HepG2 (cell line): ENCODE measurements around the gene CA9. TPM values are rescaled to one million over a fixed set of nuclear protein-coding genes. Genes with fewer than 3 reads are reported as not detected.

ENCODE experiments used
- ATF7 ChIP-seq, 2 experiments: fragments of 450-650 bp in 1 of 2; sonication (generic) in 1 of 2; formaldehyde crosslinking in 1 of 2; IDR thresholded peaks; 2 replicates each; pipeline versions ENCODE4 v1.4.0 to v1.6.1; 2016 to 2020; ENCODE audit warnings: antibody characterized with exemption in 1 of 2, mild to moderate bottlenecking in 1 of 2, missing genetic modification reagents in 1 of 2
- CBX1 ChIP-seq: IDR thresholded peaks from one replicate; pipeline ENCODE4 v1.6.1; 2016; ENCODE audit warnings: antibody characterized with exemption, low read depth
- EHMT2 ChIP-seq: fragments of 200-600 bp; sonication (generic); IDR thresholded peaks from 2 replicates; pipeline ENCODE4 v1.7.0; 2017; ENCODE audit warnings: antibody characterized with exemption, low read depth, low read length, borderline replicate concordance
- ELF3 ChIP-seq: IDR thresholded peaks from 2 replicates; pipeline ENCODE4 v1.6.1; 2016; ENCODE audit warnings: missing genetic modification reagents, missing compliant biosample characterization
- FLYWCH1 ChIP-seq: sonication (generic); formaldehyde crosslinking; IDR thresholded peaks from 2 replicates; pipeline ENCODE4 v1.8.1; 2023; ENCODE audit warnings: mild to moderate bottlenecking, missing genetic modification reagents
- FOXA3 ChIP-seq: IDR thresholded peaks from 2 replicates; pipeline ENCODE4 v1.6.1; 2016; ENCODE audit warnings: missing genetic modification reagents, missing compliant biosample characterization
- HMGA1 ChIP-seq: sonication (generic); formaldehyde crosslinking; conservative IDR thresholded peaks from 2 replicates; pipeline ENCODE4 v1.4.0; 2020; ENCODE audit warnings: missing genetic modification reagents
- HNRNPUL1 ChIP-seq: fragments of 200-400 bp; formaldehyde crosslinking; IDR thresholded peaks from 2 replicates; pipeline ENCODE4 v1.6.1; 2017; ENCODE audit warnings: low read depth, mild to moderate bottlenecking, low read length, moderate library complexity
- HOXA5 ChIP-seq: sonication (generic); formaldehyde crosslinking; IDR thresholded peaks from 2 replicates; pipeline ENCODE4 v1.4.0; 2020; ENCODE audit warnings: missing genetic modification reagents
- MIER3 ChIP-seq: IDR thresholded peaks from 2 replicates; pipeline ENCODE4 v1.6.1; 2016; ENCODE audit warnings: missing compliant biosample characterization, borderline replicate concordance
- MXD1 ChIP-seq: sonication (generic); formaldehyde crosslinking; IDR thresholded peaks from 2 replicates; pipeline ENCODE4 v1.4.0; 2020; ENCODE audit warnings: mild to moderate bottlenecking, missing genetic modification reagents
- MYC ChIP-seq: sonication (generic); formaldehyde crosslinking; IDR thresholded peaks from 2 replicates; pipeline ENCODE4 v1.9.0; 2021; ENCODE audit warnings: missing genetic modification reagents, borderline replicate concordance
- PHF8 ChIP-seq: sonication (generic); formaldehyde crosslinking; IDR thresholded peaks from 2 replicates; pipeline ENCODE4 v1.5.0; 2020; ENCODE audit warnings: missing genetic modification reagents
- SALL1 ChIP-seq: sonication (generic); formaldehyde crosslinking; IDR thresholded peaks from 2 replicates; pipeline ENCODE4 v1.8.0; 2022; ENCODE audit warnings: mild to moderate bottlenecking, missing genetic modification reagents
- TRAFD1 ChIP-seq: sonication (generic); formaldehyde crosslinking; IDR thresholded peaks from 2 replicates; pipeline ENCODE4 v1.5.1; 2020; ENCODE audit warnings: missing genetic modification reagents, mild to moderate bottlenecking, borderline replicate concordance
- YEATS2 ChIP-seq: sonication (generic); formaldehyde crosslinking; IDR thresholded peaks from 2 replicates; pipeline ENCODE4 v1.4.0; 2020; ENCODE audit warnings: missing genetic modification reagents, borderline replicate concordance
- ZBTB44 ChIP-seq: sonication (generic); formaldehyde crosslinking; IDR thresholded peaks from 2 replicates; pipeline ENCODE4 v1.4.0; 2020; ENCODE audit warnings: missing genetic modification reagents
- ZFP37 ChIP-seq: sonication (generic); formaldehyde crosslinking; IDR thresholded peaks from 2 replicates; pipeline ENCODE4 v1.4.0; 2020; ENCODE audit warnings: missing genetic modification reagents, borderline replicate concordance
- ZNF235 ChIP-seq: sonication (generic); formaldehyde crosslinking; IDR thresholded peaks from 2 replicates; pipeline ENCODE4 v1.8.1; 2023; ENCODE audit warnings: mild to moderate bottlenecking, missing genetic modification reagents, borderline replicate concordance
- ZNF790 ChIP-seq: sonication (generic); formaldehyde crosslinking; IDR thresholded peaks from 2 replicates; pipeline ENCODE4 v1.8.0; 2022; ENCODE audit warnings: missing genetic modification reagents, mild to moderate bottlenecking, borderline replicate concordance
- ZSCAN22 ChIP-seq: sonication (generic); formaldehyde crosslinking; IDR thresholded peaks from 2 replicates; pipeline ENCODE4 v1.4.0; 2020; ENCODE audit warnings: mild to moderate bottlenecking, missing genetic modification reagents
- polyA plus RNA-seq, 8 experiments: library from polyadenylated mRNA; depleted of rRNA in 3 of 8; stranded (reverse) in 7 of 8; unstranded in 1 of 8; fragments of >200 nt; fragmentation: Illumina TruSeq in 4 of 8; extraction: Trizol in 4 of 8; gene quantifications; 2 replicates each; pipeline versions ENCODE4 v1.2.1 to v1.2.3, GENCODE V29; 2011 to 2016; ENCODE audit warnings: low read depth in 4 of 8, missing spikeins in 1 of 8, mixed read lengths in 1 of 8; ENCODE audit not compliant: insufficient read depth in 1 of 8
- total RNA-seq, 5 experiments: library from RNA; depleted of rRNA; stranded (reverse); fragments of >200 nt; fragmentation: Illumina TruSeq; extraction: Trizol; gene quantifications; 2 replicates each; pipeline ENCODE4 v1.2.3, GENCODE V29; 2016; ENCODE audit warnings: low read depth in 1 of 5
- TF ChIP-seq, protein P1 (sequence below): sonication (generic); formaldehyde crosslinking; IDR thresholded peaks from 2 replicates; pipeline ENCODE4 v1.5.0; 2020; ENCODE audit warnings: mild to moderate bottlenecking, missing genetic modification reagents, borderline replicate concordance
- TF ChIP-seq, protein P2 (sequence below): IDR thresholded peaks from 2 replicates; pipeline ENCODE4 v1.6.1; 2018; ENCODE audit warnings: missing genetic modification reagents

Gene CA9
- total and polyA plus RNA-seq, 2 of the 13 experiments (the other 11 are each of a cell fraction or from before 2014, with no cell fraction given): 0.13 to 152 TPM

DNA sequence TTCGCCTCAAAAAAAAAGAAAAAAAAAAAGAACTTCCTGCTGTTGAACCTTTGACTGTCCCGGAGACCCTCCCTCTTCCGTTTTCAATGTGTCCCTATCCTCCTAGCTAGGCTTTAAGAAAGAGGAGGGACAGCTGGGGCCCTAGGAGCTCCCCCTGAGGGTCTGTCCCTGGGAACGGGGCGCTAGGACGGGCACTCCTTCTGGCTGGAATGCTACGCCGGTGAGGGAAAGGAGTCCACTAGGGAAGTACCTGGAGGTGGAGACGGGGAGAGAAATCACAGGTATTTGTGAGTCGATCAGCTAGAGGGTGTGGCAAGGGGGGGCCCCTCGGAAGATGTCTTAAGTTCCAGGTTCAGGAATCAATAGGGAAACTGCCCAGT lies 27.6 kb upstream of the CA9 start (continued):
- TF ChIP-seq, protein P1, sequence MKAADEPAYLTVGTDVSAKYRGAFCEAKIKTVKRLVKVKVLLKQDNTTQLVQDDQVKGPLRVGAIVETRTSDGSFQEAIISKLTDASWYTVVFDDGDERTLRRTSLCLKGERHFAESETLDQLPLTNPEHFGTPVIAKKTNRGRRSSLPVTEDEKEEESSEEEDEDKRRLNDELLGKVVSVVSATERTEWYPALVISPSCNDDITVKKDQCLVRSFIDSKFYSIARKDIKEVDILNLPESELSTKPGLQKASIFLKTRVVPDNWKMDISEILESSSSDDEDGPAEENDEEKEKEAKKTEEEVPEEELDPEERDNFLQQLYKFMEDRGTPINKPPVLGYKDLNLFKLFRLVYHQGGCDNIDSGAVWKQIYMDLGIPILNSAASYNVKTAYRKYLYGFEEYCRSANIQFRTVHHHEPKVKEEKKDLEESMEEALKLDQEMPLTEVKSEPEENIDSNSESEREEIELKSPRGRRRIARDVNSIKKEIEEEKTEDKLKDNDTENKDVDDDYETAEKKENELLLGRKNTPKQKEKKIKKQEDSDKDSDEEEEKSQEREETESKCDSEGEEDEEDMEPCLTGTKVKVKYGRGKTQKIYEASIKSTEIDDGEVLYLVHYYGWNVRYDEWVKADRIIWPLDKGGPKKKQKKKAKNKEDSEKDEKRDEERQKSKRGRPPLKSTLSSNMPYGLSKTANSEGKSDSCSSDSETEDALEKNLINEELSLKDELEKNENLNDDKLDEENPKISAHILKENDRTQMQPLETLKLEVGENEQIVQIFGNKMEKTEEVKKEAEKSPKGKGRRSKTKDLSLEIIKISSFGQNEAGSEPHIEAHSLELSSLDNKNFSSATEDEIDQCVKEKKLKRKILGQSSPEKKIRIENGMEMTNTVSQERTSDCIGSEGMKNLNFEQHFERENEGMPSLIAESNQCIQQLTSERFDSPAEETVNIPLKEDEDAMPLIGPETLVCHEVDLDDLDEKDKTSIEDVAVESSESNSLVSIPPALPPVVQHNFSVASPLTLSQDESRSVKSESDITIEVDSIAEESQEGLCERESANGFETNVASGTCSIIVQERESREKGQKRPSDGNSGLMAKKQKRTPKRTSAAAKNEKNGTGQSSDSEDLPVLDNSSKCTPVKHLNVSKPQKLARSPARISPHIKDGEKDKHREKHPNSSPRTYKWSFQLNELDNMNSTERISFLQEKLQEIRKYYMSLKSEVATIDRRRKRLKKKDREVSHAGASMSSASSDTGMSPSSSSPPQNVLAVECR: no peak
- TF ChIP-seq SALL1 (CRISPR knock-in tag) (no peak), ZBTB44 (CRISPR knock-in tag) (no peak), CBX1 (no peak), FOXA3 (CRISPR knock-in tag) (no peak), HNRNPUL1 (no peak), YEATS2 (no peak), ZFP37 (CRISPR knock-in tag) (no peak), ZSCAN22 (CRISPR knock-in tag) (no peak), HOXA5 (CRISPR knock-in tag) (no peak), PHF8 (CRISPR knock-in tag) (no peak), ATF7 (IDR thresholded peaks at IDR 0.05) (no peak), ATF7 (CRISPR knock-in tag; IDR thresholded peaks at IDR 0.05) (no peak), MXD1 (CRISPR knock-in tag) (no peak), ZNF790 (CRISPR knock-in tag) (no peak), TRAFD1 (CRISPR knock-in tag) (no peak), ELF3 (CRISPR knock-in tag) (no peak), ZNF235 (CRISPR knock-in tag) (no peak), FLYWCH1 (CRISPR knock-in tag) (no peak), EHMT2 (no peak), HMGA1 (CRISPR knock-in tag) (no peak), MYC (CRISPR knock-in tag) (no peak), MIER3 (CRISPR knock-in tag) (no peak)
- TF ChIP-seq, protein P2, sequence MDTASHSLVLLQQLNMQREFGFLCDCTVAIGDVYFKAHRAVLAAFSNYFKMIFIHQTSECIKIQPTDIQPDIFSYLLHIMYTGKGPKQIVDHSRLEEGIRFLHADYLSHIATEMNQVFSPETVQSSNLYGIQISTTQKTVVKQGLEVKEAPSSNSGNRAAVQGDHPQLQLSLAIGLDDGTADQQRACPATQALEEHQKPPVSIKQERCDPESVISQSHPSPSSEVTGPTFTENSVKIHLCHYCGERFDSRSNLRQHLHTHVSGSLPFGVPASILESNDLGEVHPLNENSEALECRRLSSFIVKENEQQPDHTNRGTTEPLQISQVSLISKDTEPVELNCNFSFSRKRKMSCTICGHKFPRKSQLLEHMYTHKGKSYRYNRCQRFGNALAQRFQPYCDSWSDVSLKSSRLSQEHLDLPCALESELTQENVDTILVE (CRISPR knock-in tag): no peak
